ENCODE data around the gene CIAO2A.

GRCh38 chr15:64060716-64061115 lies 32.9 kb downstream of the CIAO2A start:
- TF ChIP-seq CTCF (conservative IDR thresholded peaks at IDR 0.05; ENCODE audit: low read length) = no peak
- no peak for TF ChIP-seq EZH2phosphoT487 (IDR thresholded peaks at IDR 0.05; ENCODE audit: borderline replicate concordance)
